Measurements from ENCODE around the gene ALDOC. TPM values are rescaled to one million over a fixed set of nuclear protein-coding genes. Genes with fewer than 3 reads are reported as not detected.

The ALDOC gene
- total and polyA plus RNA-seq, 7 donors, result 10.2 to 43.3 (median 30.0) TPM

GRCh38 chr17:28534740-28535375, 41.8 kb downstream of the ALDOC start:
- H3K36me3 ChIP-seq, result no peaks in the 10 kb centered on the region
- no peak overlapping the region for H3K27ac ChIP-seq
- DNase-seq, result no peak
- H3K4me3 ChIP-seq, result no peak overlapping the region
- H3K9me3 ChIP-seq, result no peaks in the 10 kb centered on the region
- TF ChIP-seq EP300 (IDR thresholded peaks at IDR 0.05) (no peak), CTCF (IDR thresholded peaks at IDR 0.05) (no peak), POLR2AphosphoS5 (IDR thresholded peaks at IDR 0.05) (no peak), POLR2A (IDR thresholded peaks at IDR 0.05) (no peak)
- H3K27me3 ChIP-seq, result peaks cover 0 to 5% (median 0%) of the 10 kb centered on the region in 3 donors
- H3K4me1 ChIP-seq, result no peaks in the 10 kb centered on the region
- intact Hi-C loops (cut with DNase I), result no loop called here
- 90 to 92% methylated on average over 11 of the region's 11 CpGs for WGBS, 2 donors

- intact Hi-C loops (cut with DNase I), result no loop called here
- H3K4me1 ChIP-seq, result no peaks in the 10 kb centered on the region
Observed at GRCh38 chr17:28533091-28533807, 43.4 kb downstream of the ALDOC start.

GRCh38 chr17:28532050-28532960, 44.4 kb downstream of the ALDOC start:
- H3K36me3 ChIP-seq, result no peaks in the 10 kb centered on the region
- TF ChIP-seq POLR2AphosphoS5 (IDR thresholded peaks at IDR 0.05) (no peak), EP300 (IDR thresholded peaks at IDR 0.05) (no peak), POLR2A (IDR thresholded peaks at IDR 0.05) (no peak), CTCF (IDR thresholded peaks at IDR 0.05) (no peak)
- peaks cover 0 to 5% (median 0%) of the 10 kb centered on the region in 3 donors for H3K27me3 ChIP-seq
- no peak overlapping the region for H3K27ac ChIP-seq
- intact Hi-C loops (cut with DNase I), result no loop called here
- H3K4me3 ChIP-seq, result no peak overlapping the region
- no peak for DNase-seq
- H3K4me1 ChIP-seq, result no peaks in the 10 kb centered on the region
- no peaks in the 10 kb centered on the region for H3K9me3 ChIP-seq
- WGBS, 2 donors, result 53 to 75% methylated on average over 7 of the region's 7 CpGs

More at GRCh38 chr17:28533091-28533807, 43.4 kb downstream of the ALDOC start:
- no peaks in the 10 kb centered on the region for H3K9me3 ChIP-seq
- no peak overlapping the region for H3K27ac ChIP-seq
- WGBS, 2 donors, result 26 to 69% methylated on average over 16 of the region's 16 CpGs
- TF ChIP-seq EP300 (IDR thresholded peaks at IDR 0.05) (no peak), CTCF (IDR thresholded peaks at IDR 0.05) (no peak), POLR2AphosphoS5 (IDR thresholded peaks at IDR 0.05) (no peak), POLR2A (IDR thresholded peaks at IDR 0.05) (no peak)
- no peak for DNase-seq
- H3K4me3 ChIP-seq, result no peak overlapping the region
- no peaks in the 10 kb centered on the region for H3K36me3 ChIP-seq
- peaks cover 0 to 5% (median 0%) of the 10 kb centered on the region in 3 donors for H3K27me3 ChIP-seq

DNA sequence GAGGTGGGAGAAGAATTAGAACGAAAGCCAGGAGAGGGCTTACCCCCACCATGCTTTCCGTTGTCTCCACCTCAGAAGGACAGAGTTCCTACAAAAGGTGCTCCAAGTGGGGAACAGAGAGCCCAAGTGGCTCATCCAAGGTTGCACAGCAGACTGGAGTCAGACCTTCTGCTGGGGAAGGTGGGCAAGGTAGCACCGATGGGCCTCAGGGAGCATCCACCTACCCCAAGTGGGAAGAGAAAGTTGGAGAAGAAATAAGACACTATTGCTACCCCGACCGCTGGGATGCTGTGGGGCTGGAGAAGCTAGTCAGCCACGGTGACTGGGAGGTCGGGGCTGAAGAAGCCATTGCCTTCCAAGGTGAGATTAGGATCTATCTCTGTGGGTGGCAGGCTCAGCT, 45.8 kb downstream of the ALDOC start:
- TF ChIP-seq CTCF (IDR thresholded peaks at IDR 0.05) (no peak), EP300 (IDR thresholded peaks at IDR 0.05) (no peak), POLR2A (IDR thresholded peaks at IDR 0.05) (no peak), POLR2AphosphoS5 (IDR thresholded peaks at IDR 0.05) (no peak)
- H3K4me1 ChIP-seq, result no peaks in the 10 kb centered on the region
- H3K9me3 ChIP-seq, result no peaks in the 10 kb centered on the region
- H3K27ac ChIP-seq, result no peak overlapping the region
- 82 to 88% methylated on average over 7 of the region's 7 CpGs for WGBS, 2 donors
- no peak for DNase-seq
- no peak overlapping the region for H3K4me3 ChIP-seq
- intact Hi-C loops (cut with DNase I), result no loop called here
- peaks cover 0 to 5% (median 0%) of the 10 kb centered on the region in 3 donors for H3K27me3 ChIP-seq
- H3K36me3 ChIP-seq, result no peaks in the 10 kb centered on the region

Measured in sigmoid colon (tissue), 7 donors.